GM06990 (cell line): ENCODE results near the gene CAPZB.

ENCODE experiments used
- DNase-seq: peaks from one replicate; pipeline ENCODE4 v3.0.0-alpha.2; 2011; ENCODE audit not compliant: insufficient read length; ENCODE audit errors: extremely low read depth
- H3K27me3 ChIP-seq: replicated peaks from 2 replicates; pipeline ENCODE4 v1.6.0; 2011; ENCODE audit warnings: low read length; ENCODE audit not compliant: control insufficient read depth, insufficient read depth
- H3K36me3 ChIP-seq: 2 replicates; pipeline ENCODE4 v1.5.1; 2011; ENCODE audit warnings: low read length; ENCODE audit not compliant: control insufficient read depth, insufficient read depth
- H3K4me3 ChIP-seq: replicated peaks from 2 replicates; pipeline ENCODE4 v1.5.1; 2011; ENCODE audit warnings: low read depth, mild to moderate bottlenecking, control low read depth, low read length
- CTCF ChIP-seq: IDR thresholded peaks from 2 replicates; pipeline ENCODE4 v1.5.1; 2011; ENCODE audit warnings: low read length, control low read depth, mild to moderate bottlenecking, inconsistent platforms; ENCODE audit not compliant: insufficient read depth, poor library complexity, severe bottlenecking

Gene CAPZB

DNA sequence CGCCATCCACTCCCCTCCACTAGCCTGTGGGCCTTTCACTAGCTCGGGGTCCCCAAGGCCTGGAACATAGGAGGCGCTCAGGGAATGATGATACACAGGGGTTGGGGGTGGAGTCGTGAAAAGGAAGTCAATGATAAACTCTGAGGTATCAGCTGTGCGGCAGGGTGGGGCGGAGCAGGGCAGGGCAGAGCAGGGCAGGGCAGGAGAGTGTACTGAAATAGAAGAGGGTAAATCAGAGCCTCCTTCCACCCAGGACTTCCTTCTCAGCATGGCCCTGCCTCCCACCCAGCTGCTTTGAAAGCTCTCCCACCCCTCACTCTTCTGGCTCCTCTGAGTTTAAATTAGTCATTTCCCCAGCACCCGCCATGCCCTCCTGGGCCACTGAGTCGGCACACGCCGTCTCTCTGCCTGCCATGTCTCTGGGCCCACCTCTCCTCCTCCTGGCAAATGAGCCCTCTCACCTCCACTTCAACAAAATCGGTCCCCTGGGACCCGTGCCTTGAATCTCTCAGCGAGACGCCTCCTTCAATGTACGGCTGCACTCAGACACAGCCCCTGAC is 16.9 kb downstream of the CAPZB start:
- no peak for TF ChIP-seq CTCF
- no peak for DNase-seq
- Histone ChIP-seq H3K27me3 (no peaks in the 10 kb centered on the region), H3K4me3 (peak overlapping the region; percentile 33), H3K36me3 (peaks cover 10% of the 10 kb centered on the region)

DNA sequence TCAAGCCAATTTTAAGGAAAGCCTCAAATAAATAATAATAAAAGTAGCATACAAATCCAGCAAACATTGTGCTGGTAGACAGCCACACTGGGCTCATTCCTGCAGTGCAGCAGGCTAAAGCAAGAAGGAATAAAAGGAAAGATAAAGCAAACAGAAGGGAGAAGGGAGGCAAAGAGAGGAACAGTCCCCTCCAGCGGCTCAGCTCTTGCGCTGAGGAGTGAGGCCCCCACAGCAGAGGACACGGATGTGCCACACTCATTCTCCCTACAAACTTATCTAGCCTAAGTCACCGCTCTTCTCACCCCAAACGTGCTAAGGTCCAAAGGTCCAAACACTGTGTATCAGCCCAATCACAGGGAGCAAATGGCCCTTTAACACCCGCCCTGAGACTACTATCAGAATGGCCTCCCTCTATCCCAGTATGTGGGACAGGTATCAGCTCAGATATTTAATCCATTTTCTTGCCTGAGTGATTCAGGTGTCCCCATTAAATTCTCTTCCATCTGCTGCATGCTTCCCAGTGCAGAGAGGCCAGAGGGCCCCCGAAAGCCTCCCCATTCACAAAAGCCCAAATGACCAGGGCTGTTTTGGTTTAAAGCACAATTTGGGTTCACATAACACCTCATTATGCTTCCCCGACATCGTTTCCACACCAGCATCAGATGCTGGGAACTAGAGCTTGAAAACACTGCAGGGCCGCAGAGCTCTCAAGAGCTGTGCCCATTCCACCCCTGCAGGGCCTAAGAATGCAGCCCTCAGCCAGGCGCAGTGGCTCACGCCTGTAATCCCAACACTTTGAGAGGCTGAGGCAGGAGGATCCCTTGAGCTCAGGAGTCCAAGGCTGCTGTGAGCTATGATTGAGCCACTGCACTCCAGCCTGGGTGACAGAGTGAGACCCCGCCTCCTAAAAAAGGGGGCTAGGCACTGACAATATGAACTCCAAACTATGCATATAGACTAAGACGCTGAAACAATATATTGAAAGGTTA is 17.8 kb downstream of the CAPZB start:
- no peaks in the 10 kb centered on the region for H3K27me3 ChIP-seq
- no peak for DNase-seq
- H3K36me3 ChIP-seq: peaks cover 8% of the 10 kb centered on the region
- no peak for TF ChIP-seq CTCF
- no peak overlapping the region for H3K4me3 ChIP-seq

DNA sequence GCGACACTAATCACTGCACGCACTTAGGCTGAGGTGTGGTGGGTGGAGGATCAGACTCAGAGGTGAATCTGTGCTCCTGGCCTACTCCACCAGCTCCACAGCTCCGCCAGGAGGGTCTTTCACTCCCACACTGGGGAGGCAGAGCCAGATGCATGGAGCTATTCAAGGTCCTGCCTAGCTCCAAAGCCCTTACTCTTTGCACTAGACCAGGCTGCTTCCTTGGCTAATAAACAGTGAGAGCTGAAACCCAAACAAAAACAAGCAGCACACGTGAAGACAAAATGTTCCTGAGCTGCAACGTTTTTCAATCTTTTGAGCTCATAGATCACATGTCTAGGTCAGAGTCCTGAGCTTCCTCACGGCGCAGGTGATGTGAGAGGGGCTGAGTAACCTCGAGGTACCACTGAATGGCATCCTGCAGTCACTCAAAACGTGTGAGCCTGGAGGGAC is 19.2 kb downstream of the CAPZB start:
- no peak for DNase-seq
- Histone ChIP-seq H3K27me3 (no peaks in the 10 kb centered on the region), H3K36me3 (peaks cover 5% of the 10 kb centered on the region), H3K4me3 (no peak overlapping the region)
- TF ChIP-seq CTCF: no peak

- no peak for DNase-seq
- TF ChIP-seq CTCF: no peak
- no peaks in the 10 kb centered on the region for H3K27me3 ChIP-seq
- peaks cover 5% of the 10 kb centered on the region for H3K36me3 ChIP-seq
- H3K4me3 ChIP-seq: no peak overlapping the region
Measured at GRCh38 chr1:19465650-19466049, 19.7 kb downstream of the CAPZB start.

DNA sequence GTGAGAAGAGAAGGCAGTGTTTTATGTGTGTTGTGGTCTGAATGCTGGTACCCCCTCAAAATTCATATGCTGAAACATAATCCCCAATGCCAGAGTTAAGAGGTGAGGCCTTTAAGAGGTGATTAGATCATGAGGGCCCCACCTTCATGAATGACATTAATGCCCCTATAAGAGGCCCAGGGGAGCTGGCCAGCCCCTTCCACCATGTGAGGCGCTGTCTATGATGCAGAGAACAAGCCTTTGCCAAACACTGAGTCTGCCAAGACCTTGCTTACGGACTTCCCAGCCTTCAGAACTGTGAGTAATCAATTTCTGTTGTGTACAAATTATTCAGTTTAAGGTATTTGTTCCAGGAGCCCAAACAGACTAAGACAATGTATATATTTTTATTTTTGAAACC is 20.2 kb downstream of the CAPZB start:
- DNase-seq: no peak
- no peak for TF ChIP-seq CTCF
- no peak overlapping the region for H3K4me3 ChIP-seq
- no peaks in the 10 kb centered on the region for H3K27me3 ChIP-seq
- H3K36me3 ChIP-seq: peaks cover 5% of the 10 kb centered on the region
